Heart right ventricle (tissue), 16 donors: ENCODE data around the gene TMEM132D. TPM values are rescaled to one million over a fixed set of nuclear protein-coding genes. Genes with fewer than 3 reads are reported as not detected.

Experiments
- ATAC-seq, 8 donors: fragments of 200-7000 bp; cut with Tn5 transposase; one replicate each; pipeline ENCODE4 v1.9.1; 2020; ENCODE audit warnings: mild to moderate bottlenecking in 8 of 8, moderate library complexity in 8 of 8, moderate number of reproducible peaks in 1 of 8
- DNase-seq, 2 donors: peaks; one replicate each; pipeline ENCODE4 v3.0.0-alpha.2; 2020
- H3K27ac ChIP-seq, 10 donors: fragments of 200-600 bp; sonication (generic) in 2 of 10; one replicate each; pipeline versions ENCODE4 v1.5.0 to v1.8.0; 2020 to 2022; ENCODE audit warnings: mild to moderate bottlenecking in 3 of 10
- H3K27me3 ChIP-seq, 7 donors: fragments of 200-600 bp; one replicate each; pipeline ENCODE4 v1.8.0; 2021 to 2022; ENCODE audit warnings: mild to moderate bottlenecking in 2 of 7
- H3K36me3 ChIP-seq, 9 donors: fragments of 200-600 bp; sonication (generic) in 1 of 9; one replicate each; pipeline versions ENCODE4 v1.5.0 to v1.8.0; 2020 to 2022; ENCODE audit warnings: mild to moderate bottlenecking in 2 of 9
- H3K4me1 ChIP-seq, 9 donors: fragments of 200-600 bp; sonication (generic) in 1 of 9; one replicate each; pipeline versions ENCODE4 v1.5.0 to v1.8.0; 2020 to 2022; ENCODE audit warnings: mild to moderate bottlenecking in 4 of 9
- H3K4me3 ChIP-seq, 10 donors: fragments of 200-600 bp; sonication (generic) in 2 of 10; one replicate each; pipeline versions ENCODE4 v1.5.0 to v1.8.0; 2020 to 2022; ENCODE audit warnings: mild to moderate bottlenecking in 7 of 10, moderate library complexity in 2 of 10
- H3K9me3 ChIP-seq, 11 donors: fragments of 200-600 bp in 10 of 11; sonication (generic) in 2 of 11; one replicate each; pipeline versions ENCODE4 v1.5.0 to v1.8.0; 2013 to 2022; ENCODE audit warnings: mild to moderate bottlenecking in 2 of 11, control low read depth in 1 of 11, moderate library complexity in 1 of 11
- WGBS, 2 donors: extraction: QIAGEN DNeasy Blood & Tissue Kit; methylation state at CpG; one replicate each; pipeline ENCODE4 v1.1.7; 2013; ENCODE audit warnings: inconsistent platforms in 1 of 2; 5-methylcytosine and 5-hydroxymethylcytosine counted together
- intact Hi-C, 10 donors: fragments of 100-400 bp; cut with DNase I; formaldehyde crosslinking; loops; one replicate each; pipeline versions ENCODE4 v1.11.1 to v1.14.2; 2022
- polyA plus RNA-seq, 2 donors: library from polyadenylated mRNA; stranded (reverse); fragments of 200-250 nt; gene quantifications; one replicate each; pipeline ENCODE4 v1.2.3, GENCODE V29; 2013
- total RNA-seq, 10 donors: library from RNA; stranded (reverse); fragmentation: NEBNext Ultra II Directional in 3 of 10; extraction: Animal tissue kit (Norgen Biotek cat#: 25700) in 3 of 10; gene quantifications; one replicate each; pipeline versions ENCODE4 v1.2.1 to v1.2.4, GENCODE V29; 2021 to 2023
- TF ChIP-seq, protein P1 (sequence below), 9 donors: fragments of 200-600 bp; sonication (generic) in 2 of 9; IDR thresholded peaks; one replicate each; pipeline versions ENCODE4 v1.5.0 to v1.8.0; 2021 to 2022; ENCODE audit warnings: antibody characterized with exemption in 9 of 9, mild to moderate bottlenecking in 5 of 9, moderate library complexity in 1 of 9
- donor health status: Arrhythmogenic right ventricular cardiomyopathy.
- donor health status: ischemic (EF 13 %, LVEDD 7.1; RV severe dilation, severe dysfunction).
- donor health status: healthy with polysubstance abuse.
- donor health status: DM: no; HTN: yes; CAD: no.
- donor health status: DM: no; HTN: no; CAD: no.
- donor health status: ischemic (EF 25% LVEDD 6.9; RV normal size, moderate dysfunction).
- donor health status: ischemic (EF 25% LVEDD 5.7; RV mildly dilated, moderate dysfunction).
- donor health status: healthy.
- donor health status: DM: yes; HTN: yes; CAD: no.
- donor health status: Ischemic cardiomyopathy.
- donor health status: ischemic (EF 35%, LVEDD 5.7; RV mildly dilated, moderate dysfunction).
- donor health status: nonischemic (EF 11% LVEDD 7.7; RV severe dilation, severe dysfunction).
- donor health status: DM: yes; HTN: yes; CAD: no.
- donor health status: PGD.
- donor health status: ischemic (EF 29% LVEDD 5.4; RV normal size, mild dysfunction).
- donor health status: nonischemic (EF 23%, LVEDD 6.1; RV moderate dilation, normal function).

TMEM132D gene
- total and polyA plus RNA-seq, 12 donors: not detected

- DNase-seq: no peak
- intact Hi-C loops: no loop called here
Observed at GRCh38 chr12:129826273-129826672, 77.6 kb downstream of the TMEM132D start.

GRCh38 chr12:129825316-129825715 is 78.5 kb downstream of the TMEM132D start:
- DNase-seq (no peak), ATAC-seq (no peak)
- H3K9me3 ChIP-seq: peaks cover 0 to 19% (median 0%) of the 10 kb centered on the region in 11 donors
- no peak overlapping the region for H3K27ac ChIP-seq
- no peaks in the 10 kb centered on the region for H3K36me3 ChIP-seq
- no peak overlapping the region for H3K4me3 ChIP-seq
- WGBS, 2 donors: 59 to 65% methylated on average over 9 of the region's 9 CpGs
- TF ChIP-seq, protein P1, sequence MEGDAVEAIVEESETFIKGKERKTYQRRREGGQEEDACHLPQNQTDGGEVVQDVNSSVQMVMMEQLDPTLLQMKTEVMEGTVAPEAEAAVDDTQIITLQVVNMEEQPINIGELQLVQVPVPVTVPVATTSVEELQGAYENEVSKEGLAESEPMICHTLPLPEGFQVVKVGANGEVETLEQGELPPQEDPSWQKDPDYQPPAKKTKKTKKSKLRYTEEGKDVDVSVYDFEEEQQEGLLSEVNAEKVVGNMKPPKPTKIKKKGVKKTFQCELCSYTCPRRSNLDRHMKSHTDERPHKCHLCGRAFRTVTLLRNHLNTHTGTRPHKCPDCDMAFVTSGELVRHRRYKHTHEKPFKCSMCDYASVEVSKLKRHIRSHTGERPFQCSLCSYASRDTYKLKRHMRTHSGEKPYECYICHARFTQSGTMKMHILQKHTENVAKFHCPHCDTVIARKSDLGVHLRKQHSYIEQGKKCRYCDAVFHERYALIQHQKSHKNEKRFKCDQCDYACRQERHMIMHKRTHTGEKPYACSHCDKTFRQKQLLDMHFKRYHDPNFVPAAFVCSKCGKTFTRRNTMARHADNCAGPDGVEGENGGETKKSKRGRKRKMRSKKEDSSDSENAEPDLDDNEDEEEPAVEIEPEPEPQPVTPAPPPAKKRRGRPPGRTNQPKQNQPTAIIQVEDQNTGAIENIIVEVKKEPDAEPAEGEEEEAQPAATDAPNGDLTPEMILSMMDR (IDR thresholded peaks at IDR 0.05): no peak
- H3K4me1 ChIP-seq: no peaks in the 10 kb centered on the region
- H3K27me3 ChIP-seq: peaks cover 0 to 18% (median 3%) of the 10 kb centered on the region in 7 donors
- intact Hi-C loops: no loop called here

More at GRCh38 chr12:129826273-129826672, 77.6 kb downstream of the TMEM132D start:
- WGBS, 2 donors: 40 to 41% methylated on average over 10 of the region's 10 CpGs
- no peak for ATAC-seq
- H3K27me3 ChIP-seq: peaks cover 0 to 24% (median 3%) of the 10 kb centered on the region in 7 donors
- no peak overlapping the region for H3K4me3 ChIP-seq
- no peaks in the 10 kb centered on the region for H3K36me3 ChIP-seq
- H3K9me3 ChIP-seq: peaks cover 0 to 19% (median 0%) of the 10 kb centered on the region in 11 donors
- TF ChIP-seq, protein P1 (IDR thresholded peaks at IDR 0.05): no peak
- no peak overlapping the region for H3K27ac ChIP-seq
- no peaks in the 10 kb centered on the region for H3K4me1 ChIP-seq

DNA sequence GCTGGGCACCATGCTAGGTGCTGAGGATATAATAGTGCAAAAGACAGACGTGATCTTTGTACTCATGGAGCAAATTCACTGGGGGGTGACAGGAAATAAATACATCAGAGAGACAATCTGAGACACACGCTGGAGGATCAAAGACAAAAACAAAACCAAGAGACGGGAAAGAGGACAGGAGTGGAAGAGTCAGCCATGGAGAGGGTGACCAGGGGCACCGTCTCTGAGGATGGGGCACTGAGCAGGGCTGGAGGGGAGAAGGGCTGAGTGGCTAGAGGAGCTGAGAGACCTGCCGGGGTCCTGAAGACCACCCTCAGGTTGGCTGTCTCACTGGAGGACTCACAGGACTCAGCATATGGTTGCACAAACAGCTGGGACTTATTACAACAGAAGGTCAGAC is 81.9 kb downstream of the TMEM132D start:
- ATAC-seq: no peak
- no peak overlapping the region for H3K4me3 ChIP-seq
- peaks cover 0 to 15% (median 0%) of the 10 kb centered on the region in 7 donors for H3K27me3 ChIP-seq
- no peak for DNase-seq
- peaks cover 0 to 9% (median 0%) of the 10 kb centered on the region in 11 donors for H3K9me3 ChIP-seq
- 66 to 73% methylated on average over 5 of the region's 5 CpGs for WGBS, 2 donors
- intact Hi-C loops: no loop called here
- TF ChIP-seq, protein P1 (IDR thresholded peaks at IDR 0.05): no peak
- H3K27ac ChIP-seq: no peak overlapping the region
- no peaks in the 10 kb centered on the region for H3K4me1 ChIP-seq
- H3K36me3 ChIP-seq: no peaks in the 10 kb centered on the region

- Histone ChIP-seq H3K4me1 (no peaks in the 10 kb centered on the region), H3K9me3 (peaks cover 0 to 7% (median 0%) of the 10 kb centered on the region in 11 donors), H3K27ac (no peak overlapping the region), H3K36me3 (no peaks in the 10 kb centered on the region), H3K4me3 (no peak overlapping the region), H3K27me3 (peaks cover 0 to under 1% (median 0%) of the 10 kb centered on the region in 7 donors)
- 79 to 81% methylated on average over 12 of the region's 12 CpGs for WGBS, 2 donors
- intact Hi-C loops: no loop called here
- TF ChIP-seq, protein P1 (IDR thresholded peaks at IDR 0.05): no peak
- DNase-seq (no peak), ATAC-seq (no peak)
Observed at GRCh38 chr12:129819391-129819790, 84.4 kb downstream of the TMEM132D start.
